Vagina (tissue), 2 donors: Measurements from ENCODE around the gene PRODH2. TPM values are rescaled to one million over a fixed set of nuclear protein-coding genes. Genes with fewer than 3 reads are reported as not detected.
A peak's percentile ranks its signal among the peaks of the same experiment; 100 is the strongest.

Experiments used
- DNase-seq, 2 donors: peaks; one replicate each; pipeline ENCODE4 v3.0.0-alpha.2; 2017; ENCODE audit errors: extremely low spot score in 2 of 2
- H3K27ac ChIP-seq: fragments of 200-600 bp; sonication (generic); one replicate; pipeline ENCODE4 v1.5.1; 2019
- H3K27me3 ChIP-seq: fragments of 200-600 bp; sonication (generic); one replicate; pipeline ENCODE4 v1.5.1; 2019
- H3K36me3 ChIP-seq, 2 donors: fragments of 200-600 bp; sonication (generic); one replicate each; pipeline ENCODE4 v1.5.1; 2017 to 2019
- H3K4me1 ChIP-seq: fragments of 200-600 bp; sonication (generic); one replicate; pipeline ENCODE4 v1.5.1; 2019
- H3K4me3 ChIP-seq, 2 donors: fragments of 200-600 bp; sonication (generic); 1 replicate in 1 of 2; 2 replicates in 1 of 2; pipeline ENCODE4 v1.5.1; 2016 to 2019
- H3K9me3 ChIP-seq: fragments of 200-600 bp; sonication (generic); one replicate; pipeline ENCODE4 v1.5.1; 2019
- CTCF ChIP-seq, 3 experiments: fragments of 450-650 bp in 2 of 3; fragments of 200-600 bp in 1 of 3; sonication (generic) in 1 of 3; IDR thresholded peaks; one replicate each; pipeline ENCODE4 v1.5.1; 2017 to 2019; ENCODE audit warnings: antibody characterized with exemption in 3 of 3, mild to moderate bottlenecking in 2 of 3, moderate library complexity in 2 of 3
- POLR2A ChIP-seq, 2 donors: fragments of 450-650 bp; IDR thresholded peaks; one replicate each; pipeline ENCODE4 v1.6.1; 2017; ENCODE audit warnings: antibody characterized with exemption in 2 of 2, mild to moderate bottlenecking in 2 of 2, moderate library complexity in 2 of 2
- POLR2AphosphoS5 ChIP-seq, 2 donors: sonication (generic); formaldehyde crosslinking; IDR thresholded peaks; one replicate each; pipeline ENCODE4 v1.9.0; 2017; ENCODE audit warnings: antibody characterized with exemption in 2 of 2, mild to moderate bottlenecking in 2 of 2, low read depth in 1 of 2; ENCODE audit not compliant: insufficient read depth in 1 of 2
- intact Hi-C: fragments of 100-400 bp; cut with DNase I; formaldehyde crosslinking; loops from one replicate; pipeline ENCODE4 v1.15.1; 2023
- total RNA-seq: library from RNA; depleted of rRNA; stranded (reverse); fragments of >200 nt; gene quantifications from one replicate; pipeline ENCODE4 v1.2.3, GENCODE V29; 2016

PRODH2 gene
- total RNA-seq, 1 donor from 2014 or later, result not detected

- Histone ChIP-seq H3K27ac (no peak overlapping the region), H3K36me3 (no peaks in the 10 kb centered on the region), H3K4me3 (no peak overlapping the region), H3K4me1 (peaks cover 15% of the 10 kb centered on the region), H3K9me3 (no peaks in the 10 kb centered on the region), H3K27me3 (peaks cover 10% of the 10 kb centered on the region)
- DNase-seq, result no peak
- intact Hi-C loops, result no loop called here
- TF ChIP-seq POLR2AphosphoS5 (IDR thresholded peaks at IDR 0.05; ENCODE audit: insufficient read depth in 1 of 2, low read depth in 1 of 2) (no peak), POLR2A (IDR thresholded peaks at IDR 0.05) (no peak), CTCF (IDR thresholded peaks at IDR 0.05) (no peak)
Observed at GRCh38 chr19:35859414-35859813, 46.8 kb upstream of the PRODH2 start.

GRCh38 chr19:35858311-35858710, 45.7 kb upstream of the PRODH2 start:
- Histone ChIP-seq H3K27ac (no peak overlapping the region), H3K27me3 (peaks cover 10% of the 10 kb centered on the region), H3K9me3 (no peaks in the 10 kb centered on the region), H3K4me3 (no peak overlapping the region), H3K36me3 (no peaks in the 10 kb centered on the region), H3K4me1 (peaks cover 15% of the 10 kb centered on the region)
- intact Hi-C loops, result no loop called here
- no peak for DNase-seq
- TF ChIP-seq POLR2AphosphoS5 (IDR thresholded peaks at IDR 0.05; ENCODE audit: insufficient read depth in 1 of 2, low read depth in 1 of 2) (no peak), POLR2A (IDR thresholded peaks at IDR 0.05) (no peak), CTCF (IDR thresholded peaks at IDR 0.05) (no peak)

DNA sequence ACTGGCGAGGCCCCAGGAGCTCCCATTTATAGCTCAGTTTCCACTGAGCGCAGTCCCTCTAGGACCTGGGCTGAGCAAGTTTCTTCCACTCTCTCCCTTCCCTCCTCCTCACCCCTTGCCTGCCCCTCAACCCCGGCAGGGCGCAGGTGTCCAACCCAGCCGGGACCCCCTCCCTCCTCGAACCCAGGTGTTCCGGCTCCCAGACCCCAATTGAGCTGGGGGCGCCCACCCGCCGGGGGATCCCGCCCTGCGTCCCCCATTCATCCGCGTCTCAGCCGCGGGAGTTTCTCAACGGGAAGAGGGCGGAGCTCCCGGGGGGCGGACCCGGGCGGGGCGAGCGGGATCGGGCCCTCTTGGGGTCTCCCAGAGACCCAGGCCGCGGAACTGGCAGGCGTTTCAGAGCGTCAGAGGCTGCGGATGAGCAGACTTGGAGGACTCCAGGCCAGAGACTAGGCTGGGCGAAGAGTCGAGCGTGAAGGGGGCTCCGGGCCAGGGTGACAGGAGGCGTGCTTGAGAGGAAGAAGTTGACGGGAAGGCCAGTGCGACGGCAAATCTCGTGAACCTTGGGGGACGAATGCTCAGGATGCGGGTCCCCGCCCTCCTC, 44.0 kb upstream of the PRODH2 start, which contains the start of gene KIRREL2:
Gene KIRREL2, plus strand, starts transcription at position 366 of the 604 bp plus-strand sequence. Its CDS starts 209 bp downstream, at position 575.
- TF ChIP-seq POLR2AphosphoS5 (IDR thresholded peaks at IDR 0.05; ENCODE audit: insufficient read depth in 1 of 2, low read depth in 1 of 2) (no peak), POLR2A (IDR thresholded peaks at IDR 0.05) (no peak), CTCF (IDR thresholded peaks at IDR 0.05) (no peak)
- intact Hi-C loops, result no loop called here

DNA sequence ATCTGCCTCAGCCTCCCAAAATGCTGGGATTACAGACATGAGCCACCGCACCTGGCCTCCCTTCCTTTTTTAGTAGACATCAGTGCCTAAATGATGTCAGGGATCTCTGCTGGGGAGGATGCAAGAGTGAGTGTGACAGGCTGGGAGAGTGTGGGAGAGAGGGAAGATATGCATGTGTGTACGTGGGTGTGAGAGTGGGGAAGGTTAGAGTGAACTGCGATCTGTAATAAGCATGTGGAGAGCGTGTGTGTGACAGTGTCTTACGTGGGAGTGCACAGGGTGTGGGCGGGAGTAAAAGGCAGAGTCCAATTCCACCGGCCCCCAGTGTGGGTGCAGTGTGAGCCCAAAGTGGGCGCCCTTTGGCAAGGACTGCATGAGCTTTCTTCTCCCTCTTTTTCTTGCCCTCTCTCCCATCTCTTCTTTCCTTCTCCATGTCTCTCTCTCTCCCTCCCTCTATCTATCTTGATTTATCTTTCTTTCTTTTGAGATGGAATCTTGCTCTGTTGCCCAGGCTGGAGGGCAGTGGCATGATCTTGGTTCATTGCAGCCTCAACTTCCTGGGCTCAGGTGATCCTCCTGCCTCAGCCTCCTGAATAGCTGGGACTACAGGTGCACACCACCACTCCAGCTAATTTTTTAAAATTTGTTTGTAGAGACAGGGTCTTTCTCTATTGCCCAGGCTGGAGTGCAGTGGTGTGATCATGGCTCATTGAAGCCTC, 40.6 kb upstream of the PRODH2 start:
- peaks cover 10% of the 10 kb centered on the region for H3K27me3 ChIP-seq
- H3K36me3 ChIP-seq, result no peaks in the 10 kb centered on the region
- TF ChIP-seq CTCF (IDR thresholded peaks at IDR 0.05) (no peak), POLR2A (IDR thresholded peaks at IDR 0.05) (no peak)
- H3K9me3 ChIP-seq, result no peaks in the 10 kb centered on the region
- peaks cover 15% of the 10 kb centered on the region for H3K4me1 ChIP-seq
- no peak for DNase-seq
- intact Hi-C loops, result no loop called here
- H3K4me3 ChIP-seq, result no peak overlapping the region
- no peak overlapping the region for H3K27ac ChIP-seq

More for the DNA sequence above, 44.0 kb upstream of the PRODH2 start, which contains the start of gene KIRREL2:
- Histone ChIP-seq H3K27ac (no peak within 1 kb of the TSS), H3K4me3 (peak within 1 kb of the TSS; percentile 30 to 41), H3K27me3 (peaks cover 10% of the 10 kb centered on the region), H3K9me3 (no peaks in the 10 kb centered on the region), H3K4me1 (peaks cover 15% of the 10 kb centered on the region), H3K36me3 (no peaks in the 10 kb centered on the region)
- no peak for DNase-seq
